ENCODE results near the gene ULBP3. TPM values are rescaled to one million over a fixed set of nuclear protein-coding genes. Genes with fewer than 3 reads are reported as not detected.

ULBP3 gene
- total and polyA plus RNA-seq, 12 donors: 0.52 to 2.1 (median 1.1) TPM; not detected in 1

DNA sequence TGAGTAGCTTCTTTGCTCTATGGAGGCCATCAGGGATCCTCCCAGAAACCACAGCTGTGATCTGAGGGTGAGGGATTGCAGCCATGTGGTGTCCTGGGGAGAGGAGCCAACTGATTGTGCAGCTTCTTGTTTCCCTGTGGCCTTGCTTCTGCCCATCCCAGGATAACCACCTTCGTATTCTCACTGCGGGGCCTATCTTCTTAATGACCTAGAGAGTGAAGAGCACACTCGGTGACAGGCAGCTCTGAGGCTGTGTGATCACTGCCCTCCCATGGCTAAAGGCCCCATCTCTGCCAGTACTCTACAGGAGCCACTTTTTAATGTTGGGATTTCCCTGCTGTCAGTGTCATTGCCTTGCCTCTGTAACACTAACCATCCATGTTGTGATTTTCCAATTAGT, 38.3 kb downstream of the ULBP3 start:
- DNase-seq (no peak), ATAC-seq (no peak)
- TF ChIP-seq, protein P1, sequence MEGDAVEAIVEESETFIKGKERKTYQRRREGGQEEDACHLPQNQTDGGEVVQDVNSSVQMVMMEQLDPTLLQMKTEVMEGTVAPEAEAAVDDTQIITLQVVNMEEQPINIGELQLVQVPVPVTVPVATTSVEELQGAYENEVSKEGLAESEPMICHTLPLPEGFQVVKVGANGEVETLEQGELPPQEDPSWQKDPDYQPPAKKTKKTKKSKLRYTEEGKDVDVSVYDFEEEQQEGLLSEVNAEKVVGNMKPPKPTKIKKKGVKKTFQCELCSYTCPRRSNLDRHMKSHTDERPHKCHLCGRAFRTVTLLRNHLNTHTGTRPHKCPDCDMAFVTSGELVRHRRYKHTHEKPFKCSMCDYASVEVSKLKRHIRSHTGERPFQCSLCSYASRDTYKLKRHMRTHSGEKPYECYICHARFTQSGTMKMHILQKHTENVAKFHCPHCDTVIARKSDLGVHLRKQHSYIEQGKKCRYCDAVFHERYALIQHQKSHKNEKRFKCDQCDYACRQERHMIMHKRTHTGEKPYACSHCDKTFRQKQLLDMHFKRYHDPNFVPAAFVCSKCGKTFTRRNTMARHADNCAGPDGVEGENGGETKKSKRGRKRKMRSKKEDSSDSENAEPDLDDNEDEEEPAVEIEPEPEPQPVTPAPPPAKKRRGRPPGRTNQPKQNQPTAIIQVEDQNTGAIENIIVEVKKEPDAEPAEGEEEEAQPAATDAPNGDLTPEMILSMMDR (IDR thresholded peaks at IDR 0.05): no peak
- Histone ChIP-seq H3K9me3 (no peaks in the 10 kb centered on the region), H3K4me1 (peaks cover 0 to 6% (median 4%) of the 10 kb centered on the region in 9 donors), H3K27me3 (peaks cover 8 to 54% (median 46%) of the 10 kb centered on the region in 7 donors), H3K4me3 (no peak overlapping the region), H3K27ac (no peak overlapping the region), H3K36me3 (no peaks in the 10 kb centered on the region)
- intact Hi-C loops (cut with DNase I): no loop called here
- 79 to 83% methylated on average over 3 of the region's 3 CpGs for WGBS, 2 donors

DNA sequence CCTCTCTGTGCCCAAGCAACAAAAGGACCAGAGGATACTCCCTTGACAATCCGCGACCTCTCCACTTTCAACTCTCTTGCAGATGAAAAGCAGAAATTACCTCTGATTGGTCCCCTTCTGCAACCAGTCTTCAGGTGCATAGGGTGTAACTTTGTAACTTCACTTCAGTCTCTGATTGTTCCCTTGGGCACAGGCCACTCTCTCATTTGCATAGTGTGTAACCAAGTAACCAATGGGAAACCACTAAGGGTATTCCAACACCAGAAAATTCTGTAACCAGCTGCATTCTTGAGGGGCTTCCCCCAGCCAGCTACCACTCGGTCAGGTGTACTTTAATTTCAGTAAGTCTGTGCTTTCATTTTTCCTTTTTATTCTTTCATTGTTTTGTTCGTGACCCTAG, 39.2 kb downstream of the ULBP3 start:
- Histone ChIP-seq H3K27ac (no peak overlapping the region), H3K27me3 (peaks cover 0 to 54% (median 47%) of the 10 kb centered on the region in 7 donors), H3K36me3 (no peaks in the 10 kb centered on the region), H3K9me3 (no peaks in the 10 kb centered on the region), H3K4me3 (no peak overlapping the region), H3K4me1 (peaks cover 0 to 14% (median 11%) of the 10 kb centered on the region in 9 donors)
- no peak for DNase-seq
- ATAC-seq: no peak
- TF ChIP-seq, protein P1 (IDR thresholded peaks at IDR 0.05): no peak
- WGBS, 2 donors: 70 to 77% methylated on average over 4 of the region's 4 CpGs
- intact Hi-C loops (cut with DNase I): loop anchor here in 1 of 10 donors (10.0 kb wide), 1 partner anchor 205 kb away; no protein-coding TSS in a partner anchor

DNA sequence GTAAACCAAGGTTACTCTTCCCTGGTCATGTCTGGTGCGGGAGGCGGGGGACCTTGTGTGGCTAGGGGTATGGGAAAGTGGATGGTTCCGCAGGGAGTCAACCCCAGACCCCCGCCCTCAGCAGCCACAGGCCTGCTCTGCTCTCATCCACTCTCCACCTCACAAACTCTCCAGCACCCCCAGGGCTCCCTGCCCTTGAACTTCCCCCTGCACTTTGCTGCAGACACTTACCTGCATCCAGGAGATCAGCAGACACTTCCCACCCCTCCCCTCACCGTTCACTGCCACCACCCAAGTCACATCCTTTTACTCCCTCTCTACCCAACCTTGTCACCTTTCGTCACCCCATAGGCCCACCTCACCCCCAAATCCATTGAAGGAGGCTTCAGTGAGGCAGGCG, 39.6 kb downstream of the ULBP3 start:
- DNase-seq: no peak
- no peak for ATAC-seq
- H3K27me3 ChIP-seq: peaks cover 0 to 52% (median 48%) of the 10 kb centered on the region in 7 donors
- TF ChIP-seq, protein P1 (IDR thresholded peaks at IDR 0.05): no peak
- peaks cover 0 to 14% (median 11%) of the 10 kb centered on the region in 9 donors for H3K4me1 ChIP-seq
- no peak overlapping the region for H3K27ac ChIP-seq
- no peak overlapping the region for H3K4me3 ChIP-seq
- intact Hi-C loops (cut with DNase I): loop anchor here in 1 of 10 donors (10.0 kb wide), 1 partner anchor 204 kb away; no protein-coding TSS in a partner anchor
- H3K36me3 ChIP-seq: no peaks in the 10 kb centered on the region
- no peaks in the 10 kb centered on the region for H3K9me3 ChIP-seq
- 88 to 89% methylated on average over 7 of the region's 7 CpGs for WGBS, 2 donors

DNA sequence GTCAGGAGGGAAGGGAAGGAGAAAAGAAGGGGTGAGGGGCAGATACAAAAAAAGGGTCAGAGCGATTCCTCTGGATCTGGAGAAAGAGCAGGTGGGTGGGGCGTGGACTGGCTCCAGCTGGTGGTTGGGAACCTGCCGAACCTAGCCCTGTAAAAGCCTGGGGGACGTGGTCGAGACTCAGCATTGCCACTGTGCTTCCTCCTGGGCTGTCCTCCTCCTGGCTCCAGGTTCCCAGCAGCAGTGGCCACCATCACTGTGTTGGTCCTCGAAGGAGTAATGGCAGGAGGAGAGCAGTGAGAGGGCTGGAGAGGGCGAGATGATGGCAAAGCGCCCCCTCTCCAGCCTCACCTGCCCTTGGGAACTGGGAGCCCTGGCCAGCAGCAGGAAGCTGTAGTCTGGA, 40.1 kb downstream of the ULBP3 start:
- TF ChIP-seq, protein P1 (IDR thresholded peaks at IDR 0.05): no peak
- intact Hi-C loops (cut with DNase I): loop anchor here in 1 of 10 donors (10.0 kb wide), 1 partner anchor 204 kb away; no protein-coding TSS in a partner anchor
- DNase-seq (no peak), ATAC-seq (no peak)
- Histone ChIP-seq H3K27ac (no peak overlapping the region), H3K4me3 (no peak overlapping the region), H3K27me3 (peaks cover 0 to 55% (median 52%) of the 10 kb centered on the region in 7 donors), H3K4me1 (peaks cover 0 to 14% (median 11%) of the 10 kb centered on the region in 9 donors), H3K36me3 (no peaks in the 10 kb centered on the region), H3K9me3 (no peaks in the 10 kb centered on the region)
- 70 to 77% methylated on average over 8 of the region's 8 CpGs for WGBS, 2 donors

All from heart right ventricle (tissue), 16 donors.